EH (cell line): ENCODE measurements around the gene CDH22.

Experiments used
- DNase-seq: peaks from one replicate; pipeline ENCODE4 v3.0.0-alpha.2; 2015; ENCODE audit warnings: low read depth

The CDH22 gene

GRCh38 chr20:46192376-46192944, 115.8 kb downstream of the CDH22 start:
- DNase-seq, result no peak

GRCh38 chr20:46191611-46192010, 116.7 kb downstream of the CDH22 start:
- DNase-seq, result no peak

GRCh38 chr20:46191168-46191540, 117.1 kb downstream of the CDH22 start:
- no peak for DNase-seq

- no peak for DNase-seq
Observed at GRCh38 chr20:46190478-46191167, 117.7 kb downstream of the CDH22 start.

GRCh38 chr20:46188866-46189541, 119.3 kb downstream of the CDH22 start:
- DNase-seq, result no peak

- no peak for DNase-seq
Observed at GRCh38 chr20:46186210-46186609, 122.1 kb downstream of the CDH22 start.

- DNase-seq, result no peak
Observed at GRCh38 chr20:46185353-46185752, 122.9 kb downstream of the CDH22 start.

- DNase-seq, result no peak
Observed at GRCh38 chr20:46183768-46184167, 124.5 kb downstream of the CDH22 start.

- no peak for DNase-seq
Observed at GRCh38 chr20:46182276-46183200, 125.8 kb downstream of the CDH22 start.

GRCh38 chr20:46179862-46180261, 128.4 kb downstream of the CDH22 start:
- DNase-seq, result no peak

GRCh38 chr20:46178891-46179290, 129.4 kb downstream of the CDH22 start:
- DNase-seq, result no peak

- no peak for DNase-seq
Observed at GRCh38 chr20:46177768-46178167, 130.5 kb downstream of the CDH22 start.

- no peak for DNase-seq
Observed at GRCh38 chr20:46176739-46177378, 131.4 kb downstream of the CDH22 start.

GRCh38 chr20:46175127-46175494, 133.2 kb downstream of the CDH22 start:
- no peak for DNase-seq

GRCh38 chr20:46174469-46175126, 133.7 kb downstream of the CDH22 start:
- peak; percentile 44 for DNase-seq

- DNase-seq, result no peak
Observed at GRCh38 chr20:46173652-46174468, 134.4 kb downstream of the CDH22 start.

GRCh38 chr20:46172961-46173536, 135.2 kb downstream of the CDH22 start:
- DNase-seq, result no peak

- DNase-seq, result no peak
Observed at GRCh38 chr20:46172455-46172854, 135.8 kb downstream of the CDH22 start.

- DNase-seq, result no peak
Observed at GRCh38 chr20:46171909-46172308, 136.4 kb downstream of the CDH22 start.

- DNase-seq, result no peak
Observed at GRCh38 chr20:46171476-46171875, 136.8 kb downstream of the CDH22 start.
